Activated B cell treated with CpG ODN at 0.5 μM for 24 hours (primary cell): ENCODE results near the gene MMP2. TPM values are rescaled to one million over a fixed set of nuclear protein-coding genes. Genes with fewer than 3 reads are reported as not detected.

ENCODE experiments used
- ATAC-seq: fragments of 200-7000 bp; cut with Tn5 transposase; one replicate; pipeline ENCODE4 v1.10.0; 2021; ENCODE audit warnings: low read depth, mild to moderate bottlenecking, moderate library complexity
- CTCF ChIA-PET: fragments of 350-600 bp; sonication (Branson Sonifier 250); formaldehyde crosslinking; loops from one replicate; lab custom pipeline; 2021; ENCODE audit warnings: antibody characterized with exemption; lab: Charles Lee
- POLR2A ChIA-PET: fragments of 350-600 bp; sonication (Branson Sonifier 250); formaldehyde crosslinking; loops from one replicate; lab custom pipeline; 2021; ENCODE audit warnings: antibody characterized with exemption; lab: Charles Lee
- DNase-seq: peaks from one replicate; pipeline ENCODE4 v3.0.0; 2022
- H3K27ac Mint-ChIP-seq: one replicate; pipeline ENCODE4 v1.8.0; 2020; ENCODE audit warnings: mixed read lengths
- H3K27me3 Mint-ChIP-seq: one replicate; pipeline ENCODE4 v1.8.0; 2021; ENCODE audit warnings: mixed read lengths
- H3K36me3 Mint-ChIP-seq: one replicate; pipeline ENCODE4 v1.8.0; 2021; ENCODE audit warnings: low read depth, mixed read lengths
- H3K4me1 Mint-ChIP-seq: one replicate; pipeline ENCODE4 v1.8.0; 2021; ENCODE audit warnings: mixed read lengths
- H3K4me3 Mint-ChIP-seq: one replicate; pipeline ENCODE4 v1.8.0; 2020; ENCODE audit warnings: mild to moderate bottlenecking, mixed read lengths
- H3K9me3 Mint-ChIP-seq: one replicate; pipeline ENCODE4 v1.8.0; 2020; ENCODE audit warnings: mixed read lengths
- CTCF ChIP-seq: fragments of 200-600 bp; IDR thresholded peaks from one replicate; pipeline ENCODE4 v1.8.0; 2022; ENCODE audit warnings: antibody characterized with exemption, mild to moderate bottlenecking
- intact Hi-C: fragments of 100-400 bp; cut with micrococcal nuclease; formaldehyde crosslinking; loops from one replicate; pipeline ENCODE4 v1.15.1; 2024
- total RNA-seq: library from RNA; stranded (reverse); gene quantifications from 2 replicates; pipeline ENCODE4 v1.2.3, GENCODE V29; 2022

The MMP2 gene
- total RNA-seq, 1 donor from 2014 or later, result not detected

DNA sequence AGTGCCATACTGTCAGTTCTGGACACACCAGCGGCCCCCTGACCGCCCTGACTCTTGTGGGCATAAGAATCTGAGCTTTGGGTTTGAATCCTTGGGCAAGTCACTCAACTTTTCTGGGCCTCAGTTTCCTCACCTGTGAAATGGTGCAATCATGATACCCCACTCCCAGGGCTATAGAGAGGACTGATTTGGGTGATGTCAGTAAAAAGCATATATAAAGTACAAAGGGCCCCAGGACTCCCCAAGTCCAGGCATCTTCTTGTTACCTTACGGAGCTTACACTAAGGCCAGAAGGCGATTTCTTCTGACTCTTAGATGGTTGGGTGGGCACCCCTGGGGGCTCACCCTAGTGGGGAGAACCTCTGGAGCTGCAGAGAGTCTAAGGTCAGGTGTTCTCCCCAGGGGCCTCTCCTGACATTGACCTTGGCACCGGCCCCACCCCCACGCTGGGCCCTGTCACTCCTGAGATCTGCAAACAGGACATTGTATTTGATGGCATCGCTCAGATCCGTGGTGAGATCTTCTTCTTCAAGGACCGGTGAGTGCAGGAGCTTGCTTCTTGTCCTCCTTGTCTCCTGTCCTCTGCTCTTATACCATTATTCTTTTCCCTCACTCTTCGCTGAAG is 13.9 kb downstream of the MMP2 start:
- intact Hi-C loops, result no loop called here
- H3K36me3 Mint-ChIP-seq, result no peaks in the 10 kb centered on the region
- TF ChIP-seq CTCF, result no peak
- DNase-seq (no peak), ATAC-seq (no peak)
- H3K4me3 Mint-ChIP-seq, result no peak overlapping the region
- no peaks in the 10 kb centered on the region for H3K4me1 Mint-ChIP-seq
- POLR2A ChIA-PET, result no interaction called here
- CTCF ChIA-PET, result no interaction called here
- H3K27ac Mint-ChIP-seq, result no peak overlapping the region
- no peaks in the 10 kb centered on the region for H3K9me3 Mint-ChIP-seq
- H3K27me3 Mint-ChIP-seq, result peaks cover 6% of the 10 kb centered on the region

DNA sequence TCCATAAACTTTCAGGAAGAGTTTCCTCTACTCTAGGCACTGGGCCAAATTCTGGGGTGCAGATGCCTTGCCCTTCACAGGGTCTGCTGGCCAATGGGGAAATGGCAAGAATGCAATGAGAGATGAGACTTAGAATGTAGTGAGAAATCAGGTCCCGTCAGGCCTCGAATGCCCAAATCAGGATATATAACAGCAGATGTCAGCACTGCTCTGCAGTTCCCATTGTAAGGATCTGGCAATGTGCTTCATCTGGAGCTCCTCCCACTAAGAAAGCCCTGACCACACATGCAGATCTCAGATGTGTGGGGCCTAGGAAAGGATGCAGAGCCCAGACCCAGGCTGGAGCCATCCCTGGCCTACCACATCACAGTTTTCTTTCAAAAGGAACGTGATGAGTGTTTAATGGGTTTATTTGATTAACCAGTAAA is 16.0 kb downstream of the MMP2 start:
- intact Hi-C loops, result no loop called here
- Mint-ChIP-seq H3K27me3 (peaks cover 11% of the 10 kb centered on the region), H3K9me3 (no peaks in the 10 kb centered on the region), H3K36me3 (no peaks in the 10 kb centered on the region), H3K27ac (no peak overlapping the region), H3K4me3 (no peak overlapping the region), H3K4me1 (no peaks in the 10 kb centered on the region)
- no peak for TF ChIP-seq CTCF
- DNase-seq (no peak), ATAC-seq (no peak)
- ChIA-PET CTCF (no interaction called here), POLR2A (no interaction called here)

DNA sequence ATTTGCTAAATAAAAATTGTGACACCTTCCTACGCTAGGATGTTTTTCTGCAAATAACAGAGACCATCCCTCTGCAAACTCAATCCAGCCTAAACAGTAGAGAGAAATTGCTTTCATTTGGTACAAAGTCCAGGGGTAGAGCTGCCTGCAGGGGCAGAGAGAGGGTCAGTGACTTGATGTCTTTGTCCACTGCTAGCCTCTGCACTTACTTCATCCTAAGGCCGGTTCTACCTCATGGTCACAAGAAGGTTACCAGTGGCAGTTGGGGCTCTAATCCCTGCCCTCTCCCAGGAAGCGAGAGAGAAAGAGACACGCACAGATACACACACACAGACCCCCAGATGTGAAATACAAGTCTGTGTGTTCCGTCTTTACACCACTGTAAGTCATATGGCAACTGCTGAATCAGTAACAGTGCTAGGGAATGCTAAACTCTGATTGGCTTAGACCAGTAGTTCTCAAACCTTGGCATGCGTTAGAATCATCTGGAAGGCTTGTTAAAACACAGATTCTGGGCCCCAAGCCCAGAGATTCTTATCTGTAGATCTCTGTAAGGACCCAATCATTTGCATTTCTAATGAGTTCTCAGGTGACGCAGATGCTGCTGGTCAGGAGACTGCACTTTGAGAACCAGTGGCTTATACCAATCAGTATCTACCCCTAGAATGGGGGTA is 16.8 kb downstream of the MMP2 start:
- TF ChIP-seq CTCF, result no peak
- CTCF ChIA-PET, result no interaction called here
- no peak overlapping the region for H3K27ac Mint-ChIP-seq

DNA sequence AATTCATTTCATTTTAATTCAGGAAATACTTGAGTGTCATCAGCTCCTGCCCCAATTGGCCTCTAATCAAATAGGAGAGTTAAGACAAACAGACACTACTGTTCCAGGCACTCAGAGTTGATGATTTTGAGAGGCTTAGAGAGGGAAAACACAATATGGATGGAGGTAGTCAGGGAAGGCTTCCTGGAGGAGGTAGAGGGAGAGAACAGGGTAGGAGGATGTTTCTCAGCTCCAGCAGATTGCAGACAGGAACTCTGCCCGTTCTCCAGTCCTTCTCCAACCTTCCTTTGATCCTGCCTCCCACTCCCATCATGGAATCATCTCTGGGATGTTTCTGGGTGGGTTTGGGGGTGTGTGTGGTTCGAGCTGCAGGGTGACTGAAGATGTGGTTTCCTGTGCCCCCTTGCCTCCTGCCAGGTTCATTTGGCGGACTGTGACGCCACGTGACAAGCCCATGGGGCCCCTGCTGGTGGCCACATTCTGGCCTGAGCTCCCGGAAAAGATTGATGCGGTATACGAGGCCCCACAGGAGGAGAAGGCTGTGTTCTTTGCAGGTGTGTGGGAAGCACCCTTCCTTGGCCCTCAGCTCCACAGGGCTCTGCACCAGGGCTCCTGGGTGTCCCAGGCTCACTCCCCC is 17.6 kb downstream of the MMP2 start:
- ChIA-PET POLR2A (no interaction called here), CTCF (no interaction called here)
- H3K36me3 Mint-ChIP-seq, result no peaks in the 10 kb centered on the region
- no peaks in the 10 kb centered on the region for H3K4me1 Mint-ChIP-seq
- no peak overlapping the region for H3K27ac Mint-ChIP-seq
- H3K27me3 Mint-ChIP-seq, result peaks cover 13% of the 10 kb centered on the region
- no peaks in the 10 kb centered on the region for H3K9me3 Mint-ChIP-seq
- H3K4me3 Mint-ChIP-seq, result no peak overlapping the region
- intact Hi-C loops, result no loop called here
- TF ChIP-seq CTCF, result no peak
- ATAC-seq (no peak), DNase-seq (no peak)

More for the DNA sequence above, 16.8 kb downstream of the MMP2 start:
- ATAC-seq (no peak), DNase-seq (no peak)
- Mint-ChIP-seq H3K4me3 (no peak overlapping the region), H3K36me3 (no peaks in the 10 kb centered on the region), H3K27me3 (peaks cover 11% of the 10 kb centered on the region), H3K9me3 (no peaks in the 10 kb centered on the region), H3K4me1 (no peaks in the 10 kb centered on the region)
- POLR2A ChIA-PET, result no interaction called here
- intact Hi-C loops, result no loop called here

DNA sequence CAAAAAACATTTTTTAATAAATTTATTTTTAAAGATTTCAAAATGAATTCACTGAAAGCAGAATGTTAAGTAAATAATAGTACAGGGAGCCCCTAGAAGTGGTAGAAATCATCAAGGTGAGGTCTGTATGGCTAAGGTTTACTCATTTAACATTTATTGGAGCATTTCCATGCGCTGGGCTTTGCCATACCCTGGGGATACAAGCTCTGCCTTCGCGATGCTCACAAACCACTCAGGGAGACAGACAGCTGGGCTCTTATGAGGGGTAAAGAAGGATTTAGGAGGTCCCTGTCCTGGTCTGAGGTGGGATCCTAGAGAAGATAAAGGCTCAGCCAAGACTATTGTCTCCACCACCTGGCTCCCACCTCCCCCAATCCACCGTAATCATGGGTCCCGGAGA is 18.6 kb downstream of the MMP2 start:
- ChIA-PET CTCF (no interaction called here), POLR2A (no interaction called here)
- Mint-ChIP-seq H3K27me3 (peaks cover 13% of the 10 kb centered on the region), H3K36me3 (no peaks in the 10 kb centered on the region), H3K9me3 (no peaks in the 10 kb centered on the region), H3K27ac (no peak overlapping the region), H3K4me3 (no peak overlapping the region), H3K4me1 (no peaks in the 10 kb centered on the region)
- ATAC-seq, result no peak
- intact Hi-C loops, result no loop called here
- no peak for TF ChIP-seq CTCF
- no peak for DNase-seq
